Measurements from ENCODE around the gene CCDC8.

GRCh38 chr19:46383171-46383815, 30.1 kb downstream of the CCDC8 start:
- TF ChIP-seq, protein P1, sequence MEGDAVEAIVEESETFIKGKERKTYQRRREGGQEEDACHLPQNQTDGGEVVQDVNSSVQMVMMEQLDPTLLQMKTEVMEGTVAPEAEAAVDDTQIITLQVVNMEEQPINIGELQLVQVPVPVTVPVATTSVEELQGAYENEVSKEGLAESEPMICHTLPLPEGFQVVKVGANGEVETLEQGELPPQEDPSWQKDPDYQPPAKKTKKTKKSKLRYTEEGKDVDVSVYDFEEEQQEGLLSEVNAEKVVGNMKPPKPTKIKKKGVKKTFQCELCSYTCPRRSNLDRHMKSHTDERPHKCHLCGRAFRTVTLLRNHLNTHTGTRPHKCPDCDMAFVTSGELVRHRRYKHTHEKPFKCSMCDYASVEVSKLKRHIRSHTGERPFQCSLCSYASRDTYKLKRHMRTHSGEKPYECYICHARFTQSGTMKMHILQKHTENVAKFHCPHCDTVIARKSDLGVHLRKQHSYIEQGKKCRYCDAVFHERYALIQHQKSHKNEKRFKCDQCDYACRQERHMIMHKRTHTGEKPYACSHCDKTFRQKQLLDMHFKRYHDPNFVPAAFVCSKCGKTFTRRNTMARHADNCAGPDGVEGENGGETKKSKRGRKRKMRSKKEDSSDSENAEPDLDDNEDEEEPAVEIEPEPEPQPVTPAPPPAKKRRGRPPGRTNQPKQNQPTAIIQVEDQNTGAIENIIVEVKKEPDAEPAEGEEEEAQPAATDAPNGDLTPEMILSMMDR (IDR thresholded peaks at IDR 0.05), result no peak
- no peak for TF ChIP-seq POLR2AphosphoS5 (IDR thresholded peaks at IDR 0.05)
- TF ChIP-seq POLR2A (IDR thresholded peaks at IDR 0.05), result no peak
